Trophoblast cell (in vitro differentiated cells and primary cell): ENCODE results near the gene PTPRN2.

Source experiments
- DNase-seq, 2 donors: peaks; one replicate each; pipeline ENCODE4 v3.0.0-alpha.2; 2016
- H2AFZ ChIP-seq: 2 replicates; pipeline ENCODE4 v1.6.1; 2013; ENCODE audit warnings: low read length, moderate library complexity, mild to moderate bottlenecking; ENCODE audit not compliant: insufficient read depth, poor library complexity
- H2AK5ac ChIP-seq: 2 replicates; pipeline ENCODE4 v1.6.1; 2013; ENCODE audit warnings: mild to moderate bottlenecking, low read length
- H2BK120ac ChIP-seq: 2 replicates; pipeline ENCODE4 v1.6.1; 2013; ENCODE audit warnings: low read length, mild to moderate bottlenecking, moderate library complexity; ENCODE audit not compliant: insufficient read depth, poor library complexity
- H2BK12ac ChIP-seq: 2 replicates; pipeline ENCODE4 v1.6.1; 2013; ENCODE audit warnings: mild to moderate bottlenecking, low read length, moderate library complexity
- H2BK5ac ChIP-seq: 2 replicates; pipeline ENCODE4 v1.6.1; 2013; ENCODE audit warnings: low read length, low read depth, moderate library complexity, mild to moderate bottlenecking; ENCODE audit not compliant: poor library complexity
- H3K14ac ChIP-seq: 2 replicates; pipeline ENCODE4 v1.6.1; 2013; ENCODE audit warnings: mild to moderate bottlenecking, low read length
- H3K18ac ChIP-seq: 2 replicates; pipeline ENCODE4 v1.6.1; 2013; ENCODE audit warnings: mild to moderate bottlenecking, low read length
- H3K23ac ChIP-seq: 2 replicates; pipeline ENCODE4 v1.6.1; 2013; ENCODE audit warnings: low read length
- H3K27ac ChIP-seq: 2 replicates; pipeline ENCODE4 v1.5.1; 2013; ENCODE audit warnings: low read depth, mild to moderate bottlenecking, inconsistent platforms, low read length, moderate library complexity
- H3K27me3 ChIP-seq: 2 replicates; pipeline ENCODE4 v1.6.1; 2013; ENCODE audit warnings: inconsistent platforms, mild to moderate bottlenecking, low read length, moderate library complexity; ENCODE audit not compliant: insufficient read depth
- H3K36me3 ChIP-seq, 2 experiments: 1 replicate in 1 of 2; 2 replicates in 1 of 2; pipeline ENCODE4 v1.6.1; 2013; ENCODE audit warnings: low read length in 2 of 2, mild to moderate bottlenecking in 2 of 2, moderate library complexity in 1 of 2; ENCODE audit not compliant: insufficient read depth in 2 of 2, control insufficient read depth in 1 of 2
- H3K4ac ChIP-seq: 2 replicates; pipeline ENCODE4 v1.6.1; 2013; ENCODE audit warnings: low read depth, mild to moderate bottlenecking, low read length, moderate library complexity
- H3K4me1 ChIP-seq, 2 experiments: 1 replicate in 1 of 2; 2 replicates in 1 of 2; pipeline ENCODE4 v1.6.1; 2013; ENCODE audit warnings: low read length in 2 of 2, mild to moderate bottlenecking in 2 of 2, moderate library complexity in 1 of 2; ENCODE audit not compliant: insufficient read depth in 2 of 2, control insufficient read depth in 1 of 2
- H3K4me2 ChIP-seq: 2 replicates; pipeline ENCODE4 v1.6.1; 2013; ENCODE audit warnings: inconsistent platforms, mild to moderate bottlenecking, low read length, moderate library complexity
- H3K4me3 ChIP-seq: 2 replicates; pipeline ENCODE4 v1.5.1; 2013; ENCODE audit warnings: mild to moderate bottlenecking, low read depth, low read length, inconsistent platforms
- H3K79me1 ChIP-seq: one replicate; pipeline ENCODE4 v1.6.1; 2013; ENCODE audit warnings: low read length
- H3K79me2 ChIP-seq: 2 replicates; pipeline ENCODE4 v1.6.1; 2013; ENCODE audit warnings: low read length, mild to moderate bottlenecking; ENCODE audit not compliant: control insufficient read depth, insufficient read depth, poor library complexity
- H3K9ac ChIP-seq: 2 replicates; pipeline ENCODE4 v1.6.1; 2013; ENCODE audit warnings: mild to moderate bottlenecking, low read length
- H3K9me3 ChIP-seq: 2 replicates; pipeline ENCODE4 v1.6.1; 2013; ENCODE audit warnings: low read depth, mild to moderate bottlenecking, control low read depth, inconsistent platforms, low read length; ENCODE audit not compliant: insufficient read depth
- H4K12ac ChIP-seq: 2 replicates; pipeline ENCODE4 v1.6.1; 2013; ENCODE audit warnings: low read depth, mild to moderate bottlenecking, low read length, moderate library complexity
- H4K8ac ChIP-seq: 2 replicates; pipeline ENCODE4 v1.6.1; 2013; ENCODE audit warnings: low read depth, mild to moderate bottlenecking, low read length, moderate library complexity
- H4K91ac ChIP-seq: one replicate; pipeline ENCODE4 v1.6.1; 2013; ENCODE audit warnings: low read depth, mild to moderate bottlenecking, low read length, moderate library complexity
- WGBS: extraction: QIAGEN DNeasy Blood & Tissue Kit; methylation state at CpG from one replicate; pipeline ENCODE4 v1.1.7; 2013; ENCODE audit warnings: missing lambda C conversion rate; ENCODE audit not compliant: insufficient read length, insufficient coverage; ENCODE audit errors: extremely low coverage; 5-methylcytosine and 5-hydroxymethylcytosine counted together

Gene PTPRN2

DNA sequence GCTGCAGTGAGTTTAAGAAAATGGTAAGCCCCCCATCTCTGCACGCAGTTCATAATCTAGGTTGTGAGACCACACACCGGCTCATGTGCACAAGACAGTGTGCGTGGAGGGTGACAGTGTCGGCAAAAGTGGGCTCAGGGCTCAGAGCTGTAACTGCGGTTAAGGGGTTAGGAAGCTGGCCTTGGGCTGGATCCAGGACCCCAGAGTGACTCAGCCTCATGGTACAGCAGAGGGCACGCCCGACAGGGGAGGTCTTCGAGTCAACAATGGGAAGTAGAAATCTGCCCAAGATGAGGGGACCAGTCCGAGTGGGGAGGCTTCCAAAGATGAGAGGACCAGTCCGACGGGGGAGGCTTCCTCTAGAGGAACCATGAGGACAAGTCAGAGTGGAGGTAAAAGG lies 813.1 kb downstream of the PTPRN2 start:
- Histone ChIP-seq H3K36me3 (no peaks in the 10 kb centered on the region), H3K27ac (no peak overlapping the region), H2BK5ac (no peak overlapping the region), H3K9me3 (peaks cover 26% of the 10 kb centered on the region), H3K14ac (no peak overlapping the region), H3K4me2 (no peak overlapping the region), H4K8ac (no peak overlapping the region), H4K91ac (no peak overlapping the region), H3K4me1 (no peaks in the 10 kb centered on the region), H3K27me3 (no peaks in the 10 kb centered on the region), H2AFZ (no peak overlapping the region), H3K4me3 (no peak overlapping the region), H3K18ac (no peak overlapping the region), H2AK5ac (no peak overlapping the region), H4K12ac (no peak overlapping the region), H3K9ac (no peak overlapping the region), H2BK12ac (no peak overlapping the region), H3K4ac (no peak overlapping the region), H3K79me1 (no peaks in the 10 kb centered on the region), H3K23ac (no peak overlapping the region), H3K79me2 (no peaks in the 10 kb centered on the region), H2BK120ac (no peak overlapping the region)
- WGBS, result no CpG with 5 or more reads among the region's 11 CpGs
- no peak for DNase-seq

- no peak overlapping the region for H3K9ac ChIP-seq
- H4K12ac ChIP-seq, result no peak overlapping the region
- no peaks in the 10 kb centered on the region for H3K27me3 ChIP-seq
- no peak overlapping the region for H2AK5ac ChIP-seq
- H3K18ac ChIP-seq, result no peak overlapping the region
- H3K4me1 ChIP-seq, result no peaks in the 10 kb centered on the region
- no peaks in the 10 kb centered on the region for H3K79me1 ChIP-seq
- DNase-seq, result no peak
- no peak overlapping the region for H2BK12ac ChIP-seq
- no peak overlapping the region for H2BK120ac ChIP-seq
- peaks cover 26% of the 10 kb centered on the region for H3K9me3 ChIP-seq
- H3K14ac ChIP-seq, result no peak overlapping the region
- no CpG with 5 or more reads among the region's 9 CpGs for WGBS
- H3K27ac ChIP-seq, result no peak overlapping the region
- H3K79me2 ChIP-seq, result no peaks in the 10 kb centered on the region
- no peak overlapping the region for H3K23ac ChIP-seq
- H3K4me3 ChIP-seq, result no peak overlapping the region
- H3K36me3 ChIP-seq, result no peaks in the 10 kb centered on the region
- no peak overlapping the region for H4K91ac ChIP-seq
- no peak overlapping the region for H3K4ac ChIP-seq
- no peak overlapping the region for H2AFZ ChIP-seq
- H2BK5ac ChIP-seq, result no peak overlapping the region
- H3K4me2 ChIP-seq, result no peak overlapping the region
- H4K8ac ChIP-seq, result no peak overlapping the region
These were observed 814.3 kb downstream of the PTPRN2 start for GRCh38 chr7:157773361-157773760.

DNA sequence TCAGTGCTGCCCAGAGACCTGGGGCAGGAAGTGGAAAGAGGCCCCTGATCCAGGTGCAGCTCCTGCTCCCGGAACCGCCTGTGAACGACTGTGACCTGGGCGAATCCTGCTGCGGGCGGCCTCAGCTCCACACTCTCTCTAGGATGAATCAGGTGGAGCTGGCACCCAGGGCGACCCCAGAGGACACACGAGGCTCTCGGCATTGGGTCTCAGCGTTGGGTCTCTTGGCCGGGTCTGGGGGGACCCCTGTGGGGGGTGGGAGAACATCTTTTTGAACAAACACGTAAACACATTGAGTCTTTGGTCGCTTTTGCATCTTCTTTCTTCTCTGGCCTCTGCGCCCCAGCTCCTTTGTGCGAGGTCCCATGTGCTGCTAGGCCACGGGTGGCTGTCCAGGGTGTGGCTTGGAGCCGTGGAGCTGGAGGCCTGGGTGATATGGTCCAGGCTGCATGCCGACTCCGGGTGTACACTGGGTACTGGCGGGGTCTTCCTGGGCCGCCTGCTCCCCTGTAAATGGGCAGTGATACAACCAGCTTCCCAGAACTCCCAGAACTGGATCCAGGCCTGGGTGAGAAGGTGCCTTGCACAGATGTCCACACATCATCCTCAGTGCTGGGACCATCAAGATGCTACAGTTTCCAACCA lies 815.0 kb downstream of the PTPRN2 start:
- no peak overlapping the region for H4K8ac ChIP-seq
- H3K23ac ChIP-seq, result no peak overlapping the region
- no peak overlapping the region for H3K18ac ChIP-seq
- no peaks in the 10 kb centered on the region for H3K36me3 ChIP-seq
- H3K27me3 ChIP-seq, result no peaks in the 10 kb centered on the region
- no CpG with 5 or more reads among the region's 21 CpGs for WGBS
- no peak overlapping the region for H2BK120ac ChIP-seq
- H3K79me2 ChIP-seq, result no peaks in the 10 kb centered on the region
- H2BK5ac ChIP-seq, result no peak overlapping the region
- no peak overlapping the region for H3K27ac ChIP-seq
- no peak for DNase-seq
- no peaks in the 10 kb centered on the region for H3K4me1 ChIP-seq
- H2BK12ac ChIP-seq, result no peak overlapping the region
- H3K4me2 ChIP-seq, result no peak overlapping the region
- no peak overlapping the region for H4K91ac ChIP-seq
- no peak overlapping the region for H3K14ac ChIP-seq
- H2AFZ ChIP-seq, result no peak overlapping the region
- H3K4me3 ChIP-seq, result no peak overlapping the region
- no peak overlapping the region for H3K4ac ChIP-seq
- no peak overlapping the region for H4K12ac ChIP-seq
- peaks cover 24% of the 10 kb centered on the region for H3K9me3 ChIP-seq
- no peaks in the 10 kb centered on the region for H3K79me1 ChIP-seq
- no peak overlapping the region for H2AK5ac ChIP-seq
- no peak overlapping the region for H3K9ac ChIP-seq

DNA sequence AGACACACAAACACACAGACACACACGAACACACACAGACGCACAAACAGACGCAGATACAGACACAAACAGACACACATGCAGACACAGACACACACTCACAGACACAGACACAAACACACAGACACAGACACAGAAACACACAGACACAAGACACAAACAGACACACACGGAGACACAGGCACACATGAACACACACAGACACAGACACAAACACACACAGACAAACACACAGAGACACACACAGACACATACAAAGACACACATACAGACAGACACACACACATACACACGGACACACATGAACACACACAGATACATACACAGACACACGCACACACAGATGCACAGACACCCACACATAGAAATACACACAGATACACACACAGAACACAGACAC lies 815.9 kb downstream of the PTPRN2 start:
- H3K36me3 ChIP-seq, result no peaks in the 10 kb centered on the region
- no peak overlapping the region for H4K12ac ChIP-seq
- no peaks in the 10 kb centered on the region for H3K79me1 ChIP-seq
- H2AK5ac ChIP-seq, result no peak overlapping the region
- no peaks in the 10 kb centered on the region for H3K4me1 ChIP-seq
- no peaks in the 10 kb centered on the region for H3K79me2 ChIP-seq
- H4K8ac ChIP-seq, result no peak overlapping the region
- peaks cover 26% of the 10 kb centered on the region for H3K9me3 ChIP-seq
- no peak overlapping the region for H3K4me2 ChIP-seq
- no peak overlapping the region for H2AFZ ChIP-seq
- no peak overlapping the region for H3K14ac ChIP-seq
- H3K4ac ChIP-seq, result no peak overlapping the region
- H3K9ac ChIP-seq, result no peak overlapping the region
- no peak overlapping the region for H2BK5ac ChIP-seq
- no peak overlapping the region for H3K4me3 ChIP-seq
- WGBS, result no CpG with 5 or more reads among the region's 6 CpGs
- no peak overlapping the region for H2BK12ac ChIP-seq
- DNase-seq, result no peak
- no peak overlapping the region for H3K18ac ChIP-seq
- no peak overlapping the region for H3K27ac ChIP-seq
- no peaks in the 10 kb centered on the region for H3K27me3 ChIP-seq
- H4K91ac ChIP-seq, result no peak overlapping the region
- no peak overlapping the region for H2BK120ac ChIP-seq
- peak overlapping the region; percentile 66 for H3K23ac ChIP-seq
